Measurements from ENCODE around the gene CAPS2.

The CAPS2 gene

GRCh38 chr12:75302781-75303180 lies 27.3 kb downstream of the CAPS2 start:
- no peak for DNase-seq

GRCh38 chr12:75302225-75302624 lies 27.9 kb downstream of the CAPS2 start:
- no peak for DNase-seq

GRCh38 chr12:75294797-75295196 lies 35.3 kb downstream of the CAPS2 start:
- no peak for DNase-seq

GRCh38 chr12:75294336-75294735 lies 35.8 kb downstream of the CAPS2 start:
- no peak for DNase-seq

- no peak for DNase-seq
Measured at GRCh38 chr12:75291014-75291413, 39.1 kb downstream of the CAPS2 start.

- no peak for DNase-seq
Measured at GRCh38 chr12:75289753-75290152, 40.4 kb downstream of the CAPS2 start.

- no peak for DNase-seq
Measured at GRCh38 chr12:75288860-75289259, 41.3 kb downstream of the CAPS2 start.

- DNase-seq, result no peak
Measured at GRCh38 chr12:75275702-75276101, 54.4 kb downstream of the CAPS2 start.

GRCh38 chr12:75271576-75271975 lies 58.5 kb downstream of the CAPS2 start:
- DNase-seq, result no peak

GRCh38 chr12:75270157-75270556 lies 60.0 kb downstream of the CAPS2 start:
- no peak for DNase-seq

GRCh38 chr12:75269209-75269608 lies 60.9 kb downstream of the CAPS2 start:
- DNase-seq, result no peak

- DNase-seq, result no peak
Measured at GRCh38 chr12:75260316-75260715, 69.8 kb downstream of the CAPS2 start.

GRCh38 chr12:75259143-75259542 lies 71.0 kb downstream of the CAPS2 start:
- DNase-seq, result no peak

- no peak for DNase-seq
Measured at GRCh38 chr12:75257510-75257909, 72.6 kb downstream of the CAPS2 start.

GRCh38 chr12:75245108-75245507 lies 85.0 kb downstream of the CAPS2 start:
- no peak for DNase-seq

- no peak for DNase-seq
Measured at GRCh38 chr12:75239987-75240386, 90.1 kb downstream of the CAPS2 start.

- DNase-seq, result no peak
Measured at GRCh38 chr12:75236206-75236605, 93.9 kb downstream of the CAPS2 start.

GRCh38 chr12:75227132-75227531 lies 103.0 kb downstream of the CAPS2 start:
- no peak for DNase-seq
